ENCODE measurements around the gene NXN. TPM values are rescaled to one million over a fixed set of nuclear protein-coding genes. Genes with fewer than 3 reads are reported as not detected.
A peak's percentile ranks its signal among the peaks of the same experiment; 100 is the strongest.
"Not testable (repeated sequence)": the region's sequence is repeated elsewhere in the genome, so short reads cannot be mapped to it uniquely, and the experiment has no call there.

Gene NXN
- total and polyA plus RNA-seq, 9 donors: 36.8 to 58.9 (median 54.1) TPM

DNA sequence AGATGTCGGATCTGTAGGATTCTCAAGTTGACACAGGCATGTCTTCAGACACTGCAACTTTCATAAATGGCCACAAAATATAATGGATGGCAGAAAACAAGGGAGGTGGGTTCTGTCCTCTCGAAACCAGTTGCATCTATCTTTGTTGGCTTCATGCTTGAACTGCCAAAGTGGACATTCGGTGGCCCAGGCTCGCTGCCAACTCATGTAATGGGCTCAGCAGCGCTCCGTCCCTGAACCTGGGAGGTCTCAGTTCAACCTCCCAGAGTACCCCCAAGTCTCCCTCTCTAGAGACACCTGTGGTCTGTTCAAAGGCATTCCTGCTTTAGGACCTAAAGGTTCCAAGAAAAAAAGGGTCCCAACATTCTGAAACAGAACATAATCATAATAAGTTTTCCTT lies 71.9 kb downstream of the NXN start:
- Histone ChIP-seq H3K4me3 (ENCODE audit: low read length) (no peak overlapping the region), H3K36me3 (ENCODE audit: control insufficient read depth, insufficient read depth, low read length) (no peaks in the 10 kb centered on the region), H3K27me3 (ENCODE audit: control insufficient read depth, insufficient read depth, low read length) (no peaks in the 10 kb centered on the region), H3K9me3 (replicated peaks; ENCODE audit: control insufficient read depth, low read depth, low read length) (no peaks in the 10 kb centered on the region), H3K27ac (ENCODE audit: low read length) (no peak overlapping the region), H3K4me1 (ENCODE audit: control insufficient read depth, insufficient read depth, low read length) (peaks cover 20% of the 10 kb centered on the region)
- WGBS (ENCODE audit: insufficient coverage): 74% methylated on average over 6 of the region's 6 CpGs
- DNase-seq: no peak

DNA sequence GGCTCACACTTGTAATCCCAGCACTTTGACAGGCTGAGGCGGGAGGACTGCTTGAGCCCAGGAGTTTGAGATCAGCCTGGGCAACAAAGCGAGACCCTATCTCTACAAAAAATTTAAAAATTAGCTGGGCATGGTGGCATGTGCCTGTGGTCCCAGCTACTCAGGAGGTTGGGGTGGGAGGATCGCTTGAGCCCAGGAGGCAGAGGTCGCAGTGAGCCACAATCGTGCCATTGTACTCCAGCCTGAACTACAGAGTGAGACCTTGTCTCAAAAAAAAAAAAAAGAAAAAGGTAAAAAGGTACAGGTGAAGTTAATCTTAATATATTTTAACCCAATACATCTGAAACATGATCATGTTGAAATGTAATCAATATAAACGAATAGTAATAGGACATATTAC lies 73.9 kb downstream of the NXN start:
- 100% methylated on average over 1 of the region's 6 CpGs for WGBS (ENCODE audit: insufficient coverage)
- H3K27me3 ChIP-seq (ENCODE audit: control insufficient read depth, insufficient read depth, low read length); H3K27ac ChIP-seq (ENCODE audit: low read length); H3K36me3 ChIP-seq (ENCODE audit: control insufficient read depth, insufficient read depth, low read length); DNase-seq; H3K4me3 ChIP-seq (ENCODE audit: low read length); H3K9me3 ChIP-seq (replicated peaks; ENCODE audit: control insufficient read depth, low read depth, low read length): not testable (repeated sequence)
- peaks cover 36% of the 10 kb centered on the region for H3K4me1 ChIP-seq (ENCODE audit: control insufficient read depth, insufficient read depth, low read length)

DNA sequence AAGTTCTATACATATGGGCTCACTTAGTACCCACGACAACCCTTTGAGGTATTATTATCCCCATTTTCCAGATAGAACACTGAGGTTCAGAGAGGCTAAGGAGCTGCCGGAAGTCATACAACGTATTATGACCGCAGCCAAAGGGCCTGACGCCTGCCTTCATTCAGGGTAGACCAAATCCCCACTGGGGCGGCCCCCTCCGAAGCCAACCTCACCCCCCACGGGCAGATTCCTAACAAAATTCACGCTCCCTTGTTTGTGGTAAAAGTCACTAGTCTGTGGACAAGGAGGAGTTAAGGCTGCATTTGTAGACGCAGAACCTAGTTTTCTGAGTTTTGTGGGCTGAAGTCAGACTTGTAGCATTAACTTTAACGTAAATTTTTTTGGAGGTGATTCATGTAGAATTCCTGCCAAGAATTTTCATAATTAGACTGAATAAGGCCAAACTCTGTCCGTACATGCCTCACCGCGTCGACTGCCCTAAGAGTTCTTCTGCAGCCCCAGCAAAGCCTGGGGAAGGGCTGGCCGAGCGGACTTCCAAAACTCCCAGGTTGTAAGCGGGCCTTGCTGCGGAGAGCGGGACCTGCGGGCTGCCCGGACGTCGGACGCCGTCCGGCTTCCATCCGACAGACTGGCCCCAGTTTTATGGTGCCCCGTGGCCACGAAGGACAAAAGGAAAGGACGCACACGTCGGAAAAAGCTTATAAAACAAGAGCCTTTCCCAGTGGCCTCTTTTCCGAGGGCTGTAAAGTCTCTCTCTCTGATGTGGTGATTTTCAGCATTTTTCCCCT lies 75.7 kb downstream of the NXN start:
- H3K27me3 ChIP-seq (ENCODE audit: control insufficient read depth, insufficient read depth, low read length): no peaks in the 10 kb centered on the region
- DNase-seq: peak; percentile 93
- peaks cover 34% of the 10 kb centered on the region for H3K4me1 ChIP-seq (ENCODE audit: control insufficient read depth, insufficient read depth, low read length)
- no peak overlapping the region for H3K4me3 ChIP-seq (ENCODE audit: low read length)
- WGBS (ENCODE audit: insufficient coverage): 21% methylated on average over 26 of the region's 34 CpGs
- H3K27ac ChIP-seq (ENCODE audit: low read length): peak overlapping the region; percentile 53
- H3K36me3 ChIP-seq (ENCODE audit: control insufficient read depth, insufficient read depth, low read length): no peaks in the 10 kb centered on the region
- no peaks in the 10 kb centered on the region for H3K9me3 ChIP-seq (replicated peaks; ENCODE audit: control insufficient read depth, low read depth, low read length)

DNA sequence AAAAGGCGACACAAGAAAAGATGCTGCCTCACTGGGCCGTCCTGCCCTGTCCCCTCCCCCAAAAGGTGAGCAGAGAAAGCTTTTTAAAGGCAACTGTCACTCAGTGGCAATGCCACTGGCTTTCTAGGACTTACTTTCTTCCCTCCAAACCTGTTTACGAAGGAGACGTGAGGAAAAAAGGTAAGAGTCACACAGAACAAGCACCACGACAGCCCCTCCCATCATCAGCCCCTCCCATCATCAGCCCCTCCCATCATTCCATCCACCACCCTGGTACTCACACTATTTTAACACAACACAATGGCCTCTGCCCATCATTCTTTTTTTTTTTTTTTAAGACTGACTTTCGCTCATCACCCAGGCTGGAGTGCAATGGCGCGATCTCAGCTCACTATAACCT lies 77.1 kb downstream of the NXN start:
- WGBS (ENCODE audit: insufficient coverage): 84% methylated on average over 4 of the region's 8 CpGs
- H3K27ac ChIP-seq (ENCODE audit: low read length): no peak overlapping the region
- peaks cover under 1% of the 10 kb centered on the region for H3K36me3 ChIP-seq (ENCODE audit: control insufficient read depth, insufficient read depth, low read length)
- DNase-seq: no peak
- no peaks in the 10 kb centered on the region for H3K27me3 ChIP-seq (ENCODE audit: control insufficient read depth, insufficient read depth, low read length)
- peaks cover 31% of the 10 kb centered on the region for H3K4me1 ChIP-seq (ENCODE audit: control insufficient read depth, insufficient read depth, low read length)
- H3K9me3 ChIP-seq (replicated peaks; ENCODE audit: control insufficient read depth, low read depth, low read length): no peaks in the 10 kb centered on the region
- H3K4me3 ChIP-seq (ENCODE audit: low read length): no peak overlapping the region

DNA sequence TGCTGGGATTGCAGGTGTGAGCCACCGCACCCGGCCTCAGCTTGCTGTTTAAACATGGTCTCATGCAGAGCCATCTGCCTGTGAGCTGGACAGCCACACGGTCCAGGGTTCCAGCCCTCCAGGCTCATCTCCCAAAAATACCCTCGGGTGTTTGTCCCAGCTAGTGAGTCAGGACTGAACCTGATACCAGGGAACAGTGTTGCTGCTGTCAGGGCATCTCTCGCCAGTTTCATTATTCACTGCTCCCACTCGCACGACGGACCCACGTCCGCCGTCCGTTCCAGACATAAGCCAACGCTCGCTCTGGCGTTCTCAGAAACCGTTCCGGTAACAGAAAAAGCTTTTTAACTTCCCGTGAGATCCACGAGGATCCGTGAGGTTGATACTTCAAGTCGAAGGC lies 77.6 kb downstream of the NXN start:
- Histone ChIP-seq H3K27me3 (ENCODE audit: control insufficient read depth, insufficient read depth, low read length) (no peaks in the 10 kb centered on the region), H3K4me3 (ENCODE audit: low read length) (no peak overlapping the region), H3K4me1 (ENCODE audit: control insufficient read depth, insufficient read depth, low read length) (peaks cover 36% of the 10 kb centered on the region), H3K36me3 (ENCODE audit: control insufficient read depth, insufficient read depth, low read length) (peaks cover 3% of the 10 kb centered on the region), H3K9me3 (replicated peaks; ENCODE audit: control insufficient read depth, low read depth, low read length) (no peaks in the 10 kb centered on the region), H3K27ac (ENCODE audit: low read length) (no peak overlapping the region)
- no peak for DNase-seq
- WGBS (ENCODE audit: insufficient coverage): 72% methylated on average over 21 of the region's 21 CpGs

DNA sequence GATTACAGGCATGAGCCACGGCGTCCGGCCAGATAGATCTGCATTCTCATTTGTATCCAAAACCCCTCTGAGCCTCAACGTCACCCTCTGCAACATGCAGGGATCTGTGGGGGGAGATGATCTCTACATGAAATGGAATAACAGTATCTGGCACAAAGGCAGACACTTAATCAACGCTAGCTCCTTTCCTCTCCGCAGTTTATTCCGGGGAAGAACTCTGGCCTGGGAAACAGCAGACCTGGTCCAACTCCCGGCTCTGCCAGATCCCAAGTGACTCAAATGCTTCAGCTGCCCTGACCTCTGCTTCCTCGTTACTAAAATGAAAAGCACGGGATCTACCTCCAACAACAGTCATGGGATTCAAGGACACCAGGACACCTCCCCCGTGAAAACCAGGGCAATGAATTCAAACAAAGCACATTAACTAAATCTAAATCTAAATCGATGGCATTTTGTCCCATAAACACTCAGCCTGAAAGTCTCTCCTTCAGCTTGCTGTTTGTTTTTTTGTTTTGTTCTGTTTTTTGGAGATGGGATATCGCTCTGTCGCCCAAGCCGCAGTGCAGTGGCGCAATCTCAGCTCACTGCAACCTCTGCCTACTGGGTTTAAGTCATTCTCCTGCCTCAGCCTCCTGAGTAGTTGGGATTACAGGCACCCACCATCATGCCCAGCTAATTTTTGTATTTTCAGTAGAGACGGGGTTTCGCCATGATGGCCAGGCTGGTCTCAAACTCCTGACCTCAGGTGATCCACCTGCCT lies 78.2 kb downstream of the NXN start:
- Histone ChIP-seq H3K9me3 (replicated peaks; ENCODE audit: control insufficient read depth, low read depth, low read length) (no peaks in the 10 kb centered on the region), H3K27ac (ENCODE audit: low read length) (peak overlapping the region; percentile 83), H3K4me3 (ENCODE audit: low read length) (no peak overlapping the region), H3K27me3 (ENCODE audit: control insufficient read depth, insufficient read depth, low read length) (no peaks in the 10 kb centered on the region), H3K36me3 (ENCODE audit: control insufficient read depth, insufficient read depth, low read length) (peaks cover 3% of the 10 kb centered on the region), H3K4me1 (ENCODE audit: control insufficient read depth, insufficient read depth, low read length) (peaks cover 39% of the 10 kb centered on the region)
- DNase-seq: peak; percentile 92
- 27% methylated on average over 15 of the region's 18 CpGs for WGBS (ENCODE audit: insufficient coverage)

DNA sequence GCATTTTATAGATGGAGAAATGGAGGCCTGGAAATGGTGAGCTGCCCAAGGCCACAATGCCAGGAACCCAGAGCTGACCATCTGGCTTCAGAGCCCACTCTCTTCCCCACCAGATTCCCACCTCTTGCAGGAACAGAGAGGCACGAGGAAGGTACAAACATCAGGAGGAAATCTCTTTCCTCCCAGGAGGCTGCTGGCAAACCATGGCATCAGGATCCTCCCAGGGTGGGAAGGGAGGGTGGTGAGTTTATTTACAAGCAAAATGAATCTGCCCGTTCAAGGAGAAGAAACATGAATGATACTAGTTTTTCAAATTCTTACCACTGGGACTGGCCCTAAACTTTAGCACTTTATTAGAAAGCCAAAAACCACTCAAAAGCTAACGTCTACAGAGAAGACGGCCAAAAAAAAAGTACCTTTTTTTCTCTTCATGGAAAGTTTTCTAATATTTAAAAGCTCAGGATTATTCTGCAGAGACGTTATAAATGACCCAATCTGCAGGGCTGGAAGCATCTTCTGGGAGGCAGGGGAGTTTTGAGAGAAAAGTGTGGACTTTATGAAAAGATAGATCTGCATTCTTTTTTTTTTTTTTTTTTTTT lies 79.1 kb downstream of the NXN start:
- WGBS (ENCODE audit: insufficient coverage): 20% methylated on average over 1 of the region's 5 CpGs
- peaks cover 3% of the 10 kb centered on the region for H3K36me3 ChIP-seq (ENCODE audit: control insufficient read depth, insufficient read depth, low read length)
- no peaks in the 10 kb centered on the region for H3K9me3 ChIP-seq (replicated peaks; ENCODE audit: control insufficient read depth, low read depth, low read length)
- H3K4me1 ChIP-seq (ENCODE audit: control insufficient read depth, insufficient read depth, low read length): peaks cover 39% of the 10 kb centered on the region
- peak; percentile 86 for DNase-seq
- no peaks in the 10 kb centered on the region for H3K27me3 ChIP-seq (ENCODE audit: control insufficient read depth, insufficient read depth, low read length)
- H3K4me3 ChIP-seq (ENCODE audit: low read length): no peak overlapping the region
- H3K27ac ChIP-seq (ENCODE audit: low read length): peak overlapping the region; percentile 83

DNA sequence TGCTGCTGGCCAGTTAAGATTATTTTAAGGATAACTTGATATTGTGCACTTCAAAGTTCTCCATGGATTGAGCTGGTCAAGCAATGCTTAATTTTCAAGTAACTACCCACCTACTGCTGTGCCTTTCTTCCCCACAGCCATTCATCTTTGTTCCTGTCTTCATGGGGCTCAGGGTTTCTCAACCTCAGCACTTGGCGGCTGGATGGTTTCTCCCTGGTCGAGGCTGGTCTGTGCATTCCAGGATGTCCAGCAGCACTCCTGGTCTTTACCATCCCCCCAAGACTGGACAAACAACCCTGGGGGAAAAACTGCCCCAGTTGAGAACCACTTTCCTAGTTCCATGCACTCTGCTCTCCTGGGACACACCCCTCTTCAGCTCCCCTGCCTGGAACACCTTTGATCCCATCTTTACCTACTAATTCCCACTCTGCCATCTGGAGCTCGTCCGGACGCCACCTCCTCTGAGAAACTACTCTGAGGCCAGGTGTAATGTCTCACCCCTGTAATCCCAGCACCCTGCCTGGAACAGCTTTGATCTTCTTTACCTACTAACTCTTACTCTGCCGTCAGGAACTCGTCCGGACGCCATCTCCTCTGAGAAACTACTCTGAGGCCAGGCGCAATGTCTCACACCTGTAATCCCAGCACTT lies 81.5 kb downstream of the NXN start:
- no peaks in the 10 kb centered on the region for H3K27me3 ChIP-seq (ENCODE audit: control insufficient read depth, insufficient read depth, low read length)
- no peaks in the 10 kb centered on the region for H3K9me3 ChIP-seq (replicated peaks; ENCODE audit: control insufficient read depth, low read depth, low read length)
- peaks cover 31% of the 10 kb centered on the region for H3K4me1 ChIP-seq (ENCODE audit: control insufficient read depth, insufficient read depth, low read length)
- no peak overlapping the region for H3K27ac ChIP-seq (ENCODE audit: low read length)
- no peak overlapping the region for H3K4me3 ChIP-seq (ENCODE audit: low read length)
- peaks cover 4% of the 10 kb centered on the region for H3K36me3 ChIP-seq (ENCODE audit: control insufficient read depth, insufficient read depth, low read length)
- 78% methylated on average over 2 of the region's 10 CpGs for WGBS (ENCODE audit: insufficient coverage)
- DNase-seq: no peak

DNA sequence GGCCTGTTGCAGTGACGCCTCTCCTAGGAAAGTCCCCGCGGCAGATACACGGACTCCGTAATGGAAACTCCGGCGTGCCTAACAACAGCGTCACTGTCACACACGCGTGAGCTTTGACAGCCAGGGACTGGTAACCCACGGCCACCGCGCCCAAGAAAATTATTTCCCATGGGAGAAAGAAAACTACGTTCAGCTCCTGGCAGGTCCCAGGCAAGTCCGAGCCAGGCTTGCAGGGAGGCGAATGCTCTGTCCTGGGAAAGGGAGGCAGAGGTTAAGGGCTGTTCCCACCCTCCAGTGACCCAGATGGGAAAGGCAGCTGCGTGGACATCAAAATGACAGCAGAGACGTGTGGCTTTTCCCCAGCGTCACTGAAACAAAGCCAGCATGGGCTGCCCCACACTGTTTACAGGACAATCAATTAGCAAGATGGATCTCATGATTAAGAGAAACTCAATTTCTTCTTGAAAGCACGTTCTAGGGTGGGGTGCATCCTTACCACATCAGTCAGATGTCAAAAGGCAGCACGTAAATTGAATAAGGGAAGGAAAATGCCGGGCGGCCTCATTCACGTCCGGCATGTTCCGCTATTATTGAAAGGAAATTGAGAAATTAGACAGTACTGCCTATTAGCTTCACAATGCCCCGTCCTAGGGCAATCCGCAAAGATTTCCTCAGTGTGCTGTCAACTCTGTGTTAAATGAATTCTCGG lies 82.5 kb downstream of the NXN start:
- Histone ChIP-seq H3K27ac (ENCODE audit: low read length) (peak overlapping the region; percentile 42), H3K36me3 (ENCODE audit: control insufficient read depth, insufficient read depth, low read length) (peaks cover 6% of the 10 kb centered on the region), H3K4me1 (ENCODE audit: control insufficient read depth, insufficient read depth, low read length) (peaks cover 28% of the 10 kb centered on the region), H3K27me3 (ENCODE audit: control insufficient read depth, insufficient read depth, low read length) (no peaks in the 10 kb centered on the region), H3K9me3 (replicated peaks; ENCODE audit: control insufficient read depth, low read depth, low read length) (no peaks in the 10 kb centered on the region), H3K4me3 (ENCODE audit: low read length) (no peak overlapping the region)
- peak; percentile 82 for DNase-seq
- WGBS (ENCODE audit: insufficient coverage): 64% methylated on average over 12 of the region's 29 CpGs

All from muscle of leg (tissue), 11 donors.